Ishikawa (cell line): Measurements from ENCODE around the gene PINLYP.

Experiments
- CEBPB ChIP-seq: IDR thresholded peaks from 2 replicates; pipeline ENCODE4 v1.6.1; 2012
- CREB1 ChIP-seq: IDR thresholded peaks from 2 replicates; pipeline ENCODE4 v1.6.1; 2012; ENCODE audit warnings: low read depth
- EGR1 ChIP-seq: IDR thresholded peaks from 2 replicates; pipeline ENCODE4 v1.6.1; 2012
- EP300 ChIP-seq: IDR thresholded peaks from 2 replicates; pipeline ENCODE4 v1.6.1; 2012; ENCODE audit warnings: borderline replicate concordance
- FOXM1 ChIP-seq: IDR thresholded peaks from 2 replicates; pipeline ENCODE4 v1.6.1; 2012; ENCODE audit warnings: low read depth, borderline replicate concordance
- MAX ChIP-seq: IDR thresholded peaks from 2 replicates; pipeline ENCODE4 v1.6.1; 2012
- NFIC ChIP-seq: IDR thresholded peaks from 2 replicates; pipeline ENCODE4 v1.6.1; 2012
- RAD21 ChIP-seq: IDR thresholded peaks from 2 replicates; pipeline ENCODE4 v1.6.1; 2012; ENCODE audit warnings: low read depth
- REST ChIP-seq: IDR thresholded peaks from 2 replicates; pipeline ENCODE4 v1.6.1; 2012; ENCODE audit warnings: low read depth, mild to moderate bottlenecking
- TAF1 ChIP-seq: IDR thresholded peaks from 2 replicates; pipeline ENCODE4 v1.6.1; 2012; ENCODE audit warnings: low read depth, mild to moderate bottlenecking
- TCF12 ChIP-seq: IDR thresholded peaks from 2 replicates; pipeline ENCODE4 v1.6.1; 2012; ENCODE audit warnings: low read depth
- TEAD4 ChIP-seq: IDR thresholded peaks from 2 replicates; pipeline ENCODE4 v1.6.1; 2012
- YY1 ChIP-seq: IDR thresholded peaks from 2 replicates; pipeline ENCODE4 v1.6.1; 2012; ENCODE audit warnings: low read depth

GRCh38 chr19:43572171-43572588 lies 3.4 kb upstream of the PINLYP start:
- no peak for TF ChIP-seq RAD21
- no peak for TF ChIP-seq TAF1
- TF ChIP-seq TCF12, result no peak
- TF ChIP-seq EP300, result no peak
- TF ChIP-seq FOXM1, result no peak
- TF ChIP-seq YY1, result no peak
- no peak for TF ChIP-seq CREB1
- no peak for TF ChIP-seq EGR1
- TF ChIP-seq REST, result no peak
- no peak for TF ChIP-seq CEBPB
- TF ChIP-seq MAX, result no peak
- no peak for TF ChIP-seq TEAD4
- no peak for TF ChIP-seq NFIC
